Stimulated activated CD8-positive, alpha-beta memory T cell treated with anti-CD3 and anti-CD28 coated beads, Interleukin-15, amount 100 ng/mL, for 24 hours (primary cell): ENCODE results near the gene FSD2.
"Not testable (repeated sequence)": the region's sequence is repeated elsewhere in the genome, so short reads cannot be mapped to it uniquely, and the experiment has no call there.

Experiments
- DNase-seq: peaks from one replicate; pipeline ENCODE4 v3.0.0-alpha.2; 2020; ENCODE audit warnings: low read depth

The FSD2 gene

DNA sequence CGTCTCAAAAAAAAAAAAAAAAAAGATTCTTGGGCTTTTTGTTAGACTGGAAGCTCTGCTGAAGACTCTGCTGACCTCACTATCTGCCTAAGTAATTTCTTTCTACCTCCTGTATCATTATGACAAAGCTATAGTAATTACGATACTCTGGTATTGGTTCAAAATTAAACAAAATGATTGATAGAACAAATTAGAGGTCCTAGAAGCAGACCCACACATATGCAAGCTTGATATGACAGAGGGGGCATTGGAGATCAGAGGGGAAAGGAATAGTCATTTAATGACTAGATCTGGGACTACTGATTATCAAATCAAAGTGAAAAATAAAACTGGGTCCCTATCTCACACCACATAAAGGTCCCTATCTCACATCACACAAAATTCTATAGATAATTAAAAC lies 74.3 kb downstream of the FSD2 start:
- DNase-seq, result no peak

DNA sequence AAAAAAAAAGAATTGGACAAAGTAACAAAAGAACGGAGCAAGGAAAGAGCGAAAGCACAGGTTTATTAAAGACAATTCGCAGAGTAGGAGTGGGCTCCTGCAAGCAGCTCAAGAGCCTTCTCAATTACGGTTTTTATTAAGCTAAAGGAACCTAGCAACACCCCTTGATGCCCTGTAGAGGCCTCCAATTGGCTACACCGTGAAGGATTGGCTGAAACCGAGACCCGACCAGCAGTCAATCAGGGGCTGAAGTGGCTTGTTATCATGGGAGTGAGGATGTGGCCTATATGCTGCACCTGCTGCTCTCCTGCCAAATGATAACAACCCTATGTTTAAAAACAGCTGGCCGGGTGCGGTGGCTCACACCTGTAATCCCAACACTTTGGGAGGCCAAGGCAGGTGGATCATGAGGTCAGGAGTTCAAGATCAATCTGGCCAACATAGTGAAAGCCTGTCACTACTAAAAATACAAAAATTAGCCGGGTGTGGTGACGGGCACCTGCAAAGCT lies 75.8 kb downstream of the FSD2 start:
- no peak for DNase-seq

DNA sequence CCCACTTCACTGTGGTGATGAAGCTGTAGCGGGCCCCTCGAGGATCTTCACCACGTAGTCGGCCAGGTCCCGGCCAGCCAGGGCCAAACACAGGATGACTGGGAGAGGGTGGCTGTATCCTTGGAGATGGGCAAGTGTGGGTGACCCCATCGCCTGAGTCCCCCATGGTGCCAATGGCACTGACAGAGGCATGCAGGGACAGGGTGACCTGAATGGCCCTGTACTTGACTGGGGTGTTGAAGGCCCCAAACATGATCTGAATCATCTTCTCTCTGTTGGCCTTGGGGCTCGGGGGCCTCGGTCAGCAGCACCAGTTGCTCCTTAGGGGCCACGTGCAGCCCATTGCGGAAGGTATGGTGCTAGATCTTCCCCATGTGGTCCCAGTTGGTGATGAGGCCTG lies 79.1 kb downstream of the FSD2 start:
- DNase-seq, result no peak

DNA sequence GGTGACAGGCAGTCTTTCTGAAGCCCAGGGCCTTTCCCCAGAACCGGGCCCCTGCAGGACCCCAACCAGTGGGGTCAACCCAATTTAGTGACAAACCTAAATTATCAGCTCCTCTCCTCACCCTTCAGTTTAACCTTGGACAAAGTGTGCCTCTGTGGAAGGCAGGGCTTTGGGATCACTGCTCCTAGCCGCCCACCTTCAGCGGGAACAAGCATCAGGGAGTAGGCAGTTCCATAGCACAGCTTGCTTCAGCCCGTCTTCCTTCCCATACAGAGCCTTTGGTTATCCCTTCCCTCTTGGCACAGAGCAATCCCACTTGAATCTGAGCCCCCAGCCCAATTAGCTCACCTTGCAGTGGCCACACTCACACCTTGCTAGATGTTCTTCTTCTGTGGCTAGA lies 90.9 kb downstream of the FSD2 start:
- DNase-seq, result no peak

DNA sequence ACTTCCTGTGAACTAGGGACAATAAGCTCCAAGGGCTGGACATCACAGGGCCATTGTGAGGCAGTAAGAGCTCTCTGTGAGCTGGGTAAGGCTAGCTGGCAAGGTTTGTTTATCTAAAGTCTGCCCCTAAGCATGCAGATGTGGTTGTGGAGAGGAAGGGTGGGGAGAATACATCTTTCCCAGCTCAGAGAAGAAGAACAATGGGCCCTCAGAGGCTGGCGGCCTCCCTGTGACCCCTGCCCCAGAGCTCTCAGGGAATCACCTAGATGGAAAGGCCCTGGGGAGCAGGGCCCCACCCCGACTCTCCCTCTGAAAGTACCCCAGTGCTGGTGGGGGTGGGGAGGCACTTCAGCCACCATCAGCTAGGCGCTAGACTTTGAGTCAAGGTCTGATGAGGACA lies 91.9 kb downstream of the FSD2 start:
- no peak for DNase-seq

DNA sequence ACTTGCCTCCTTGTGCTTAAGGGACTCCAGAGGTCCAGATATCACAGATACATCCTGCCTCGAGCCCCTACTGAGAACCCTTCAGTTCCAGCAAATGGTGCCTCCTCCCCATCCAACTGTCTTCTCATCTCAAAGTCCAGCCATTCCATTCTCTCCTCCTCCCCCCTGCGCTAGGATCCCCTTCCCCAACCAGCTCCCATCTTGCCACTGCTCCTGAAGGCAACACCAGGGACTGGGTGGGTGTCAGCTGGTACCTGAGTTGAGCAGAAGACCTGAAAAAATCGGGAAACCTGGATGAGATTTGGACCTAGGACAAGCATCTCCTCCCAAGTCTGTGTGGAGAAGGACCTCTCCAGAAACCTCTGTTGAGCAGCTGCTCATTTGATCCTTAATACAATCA lies 93.8 kb downstream of the FSD2 start:
- DNase-seq, result no peak

DNA sequence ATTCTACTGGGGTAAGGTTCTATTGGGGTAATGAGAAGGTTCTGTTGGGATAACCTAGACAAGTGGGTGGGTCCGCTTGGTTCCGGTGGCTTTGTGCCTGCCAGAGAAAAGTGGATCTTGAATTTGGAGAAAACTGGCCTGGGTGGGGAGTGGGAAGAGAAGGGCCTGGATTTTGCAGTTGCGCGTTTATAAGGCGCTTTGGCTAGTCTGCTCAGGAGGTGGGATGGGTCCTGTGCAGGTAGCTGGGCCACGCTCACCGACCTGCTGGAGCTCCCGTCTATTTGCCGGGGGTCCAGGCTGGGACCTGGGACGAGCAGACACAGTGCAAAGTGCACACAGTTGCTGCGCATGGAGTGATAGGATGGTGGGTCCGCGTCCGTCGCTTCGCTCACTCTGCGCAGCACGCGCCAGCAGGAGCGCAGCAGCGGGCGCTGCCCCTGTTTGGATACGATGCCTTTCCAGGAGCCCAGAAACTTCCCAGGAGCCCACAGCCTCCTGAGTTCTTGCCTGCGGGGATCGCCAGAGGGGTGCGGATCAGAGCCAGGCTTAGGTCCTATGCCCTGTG lies 94.9 kb downstream of the FSD2 start:
- no peak for DNase-seq

DNA sequence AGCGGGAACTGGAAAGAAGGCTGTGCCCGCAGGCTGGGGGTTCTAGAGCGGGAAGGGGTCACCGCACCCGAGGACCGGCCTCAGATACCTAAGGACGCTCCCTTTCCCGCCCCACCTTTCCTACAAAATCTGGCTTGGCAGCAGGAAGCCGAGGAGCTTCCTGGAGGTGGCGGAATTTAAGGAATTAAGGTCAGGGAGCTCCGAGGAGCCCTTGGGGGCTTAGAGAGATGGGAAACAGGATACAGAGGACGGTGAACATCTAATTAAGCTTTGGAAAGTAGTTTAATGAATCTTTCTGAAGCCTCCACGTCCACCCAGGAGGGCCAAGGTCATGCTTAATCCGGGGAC lies 95.7 kb downstream of the FSD2 start:
- no peak for DNase-seq

DNA sequence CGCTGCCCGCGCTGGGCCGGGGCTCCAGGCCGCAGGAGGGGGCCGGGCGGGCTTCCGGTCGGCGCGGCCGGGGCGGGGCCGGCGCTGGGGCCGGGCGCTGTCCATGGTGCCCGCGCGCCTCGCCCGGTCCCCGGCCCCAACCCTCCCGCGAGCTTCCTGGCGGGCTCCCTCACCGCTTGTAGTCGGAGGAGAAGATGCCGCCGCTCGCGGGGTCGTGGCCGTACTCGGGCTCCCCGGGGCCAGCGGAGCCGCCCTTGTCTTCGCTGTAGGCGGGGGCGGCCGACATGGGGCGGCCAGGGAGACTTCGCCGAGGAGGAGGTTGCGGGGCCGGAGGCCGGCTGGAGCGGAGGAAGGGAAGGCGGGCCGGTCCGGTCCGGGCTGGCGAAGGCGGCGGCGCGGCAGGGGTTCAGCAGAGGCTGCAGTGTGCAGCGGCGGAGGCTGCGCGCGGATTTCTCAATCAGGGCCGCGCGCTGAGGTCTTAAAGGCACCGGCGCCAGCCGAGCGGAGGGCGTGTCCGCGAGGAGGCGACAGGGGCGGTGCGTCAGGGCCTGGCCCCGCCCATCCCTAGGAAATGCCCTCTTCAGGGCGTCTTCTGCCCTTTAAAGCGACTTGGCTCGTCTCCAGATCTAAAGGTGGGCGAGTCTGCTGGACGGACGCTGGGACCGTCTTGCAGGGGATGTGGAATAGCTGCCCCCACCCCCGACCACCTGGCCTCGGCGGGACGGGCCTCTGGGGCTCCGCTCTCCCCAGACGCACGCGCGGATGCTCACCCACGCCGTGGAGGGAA lies 96.3 kb downstream of the FSD2 start, which contains the start of gene AP3B2:
Gene AP3B2, minus strand, starts transcription at position 455 of the 787 bp plus-strand sequence. Its CDS starts 169 bp downstream, at position 286.
- DNase-seq, result peak; percentile 45

DNA sequence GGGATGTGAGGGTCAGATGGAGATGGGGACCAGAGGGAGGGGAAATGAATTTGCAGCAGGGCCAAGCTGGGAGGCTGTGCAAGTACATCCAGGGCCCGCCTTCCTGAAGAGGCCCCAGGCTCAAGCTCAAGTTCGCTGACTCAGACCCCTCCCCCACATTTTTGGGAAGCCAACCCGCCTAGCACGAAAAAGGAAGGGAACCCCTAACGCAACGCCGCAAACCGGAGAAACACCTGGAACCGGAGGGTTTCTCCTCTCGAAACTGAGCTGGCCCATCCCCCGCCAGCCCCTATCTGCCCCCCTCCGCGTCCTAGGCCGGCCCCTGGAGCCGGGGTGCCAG lies 96.8 kb downstream of the FSD2 start:
- no peak for DNase-seq

DNA sequence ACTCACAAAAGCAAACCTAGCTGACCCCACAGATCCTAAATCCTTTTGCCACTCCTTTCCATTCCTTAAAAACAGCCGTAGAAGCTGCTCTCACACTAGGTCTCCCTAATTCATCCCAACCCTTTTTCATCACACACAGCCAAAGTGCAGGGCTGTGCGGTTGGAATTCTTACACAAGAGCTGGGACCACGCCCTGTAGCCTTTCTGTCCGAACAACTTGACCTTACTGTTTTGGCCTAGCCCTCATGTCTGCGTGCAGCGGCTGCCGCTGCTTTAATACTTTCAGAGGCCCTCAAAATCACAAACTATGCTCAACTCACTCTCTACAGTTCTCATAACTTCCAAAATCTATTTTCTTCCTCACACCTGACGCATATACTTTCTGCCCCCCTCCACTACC lies 100.0 kb downstream of the FSD2 start:
- DNase-seq, result not testable (repeated sequence)
